Parathyroid adenoma (tissue), 2 donors: ENCODE data around the gene CCDC28A.

Source experiments
- H2AFZ ChIP-seq: fragments of 300-600 bp; sonication (generic); one replicate; pipeline ENCODE4 v1.7.0; 2017; ENCODE audit warnings: antibody characterized with exemption, mild to moderate bottlenecking
- H3K27ac ChIP-seq: fragments of 300-600 bp; sonication (generic); one replicate; pipeline ENCODE4 v1.7.0; 2017
- H3K27me3 ChIP-seq: fragments of 300-600 bp; sonication (generic); one replicate; pipeline ENCODE4 v1.7.0; 2017; ENCODE audit warnings: low read length; ENCODE audit not compliant: control insufficient read depth, insufficient read depth
- H3K36me3 ChIP-seq: fragments of 300-600 bp; sonication (generic); one replicate; pipeline ENCODE4 v1.7.0; 2017; ENCODE audit warnings: low read length; ENCODE audit not compliant: control insufficient read depth, insufficient read depth
- H3K4me1 ChIP-seq: fragments of 300-600 bp; sonication (generic); one replicate; pipeline ENCODE4 v1.7.0; 2017; ENCODE audit warnings: control low read depth
- H3K4me2 ChIP-seq: fragments of 300-600 bp; sonication (generic); one replicate; pipeline ENCODE4 v1.7.0; 2017; ENCODE audit warnings: low read length
- H3K4me3 ChIP-seq: fragments of 300-600 bp; sonication (generic); one replicate; pipeline ENCODE4 v1.7.0; 2017; ENCODE audit warnings: low read depth, low read length
- H3K79me2 ChIP-seq: fragments of 300-600 bp; sonication (generic); one replicate; pipeline ENCODE4 v1.7.0; 2017; ENCODE audit warnings: control low read depth
- H3K9ac ChIP-seq: fragments of 300-600 bp; sonication (generic); one replicate; pipeline ENCODE4 v1.7.0; 2017; ENCODE audit warnings: mild to moderate bottlenecking
- H3K9me3 ChIP-seq: fragments of 300-600 bp; sonication (generic); one replicate; pipeline ENCODE4 v1.7.0; 2017; ENCODE audit warnings: low read length; ENCODE audit not compliant: control insufficient read depth
- TF ChIP-seq, protein P1 (sequence below): fragments of 300-600 bp; sonication (generic); IDR thresholded peaks from one replicate; pipeline ENCODE4 v1.7.0; 2017; ENCODE audit warnings: antibody characterized with exemption, mild to moderate bottlenecking
- donor health status: primary hyperparathyroidism.

CCDC28A gene

DNA sequence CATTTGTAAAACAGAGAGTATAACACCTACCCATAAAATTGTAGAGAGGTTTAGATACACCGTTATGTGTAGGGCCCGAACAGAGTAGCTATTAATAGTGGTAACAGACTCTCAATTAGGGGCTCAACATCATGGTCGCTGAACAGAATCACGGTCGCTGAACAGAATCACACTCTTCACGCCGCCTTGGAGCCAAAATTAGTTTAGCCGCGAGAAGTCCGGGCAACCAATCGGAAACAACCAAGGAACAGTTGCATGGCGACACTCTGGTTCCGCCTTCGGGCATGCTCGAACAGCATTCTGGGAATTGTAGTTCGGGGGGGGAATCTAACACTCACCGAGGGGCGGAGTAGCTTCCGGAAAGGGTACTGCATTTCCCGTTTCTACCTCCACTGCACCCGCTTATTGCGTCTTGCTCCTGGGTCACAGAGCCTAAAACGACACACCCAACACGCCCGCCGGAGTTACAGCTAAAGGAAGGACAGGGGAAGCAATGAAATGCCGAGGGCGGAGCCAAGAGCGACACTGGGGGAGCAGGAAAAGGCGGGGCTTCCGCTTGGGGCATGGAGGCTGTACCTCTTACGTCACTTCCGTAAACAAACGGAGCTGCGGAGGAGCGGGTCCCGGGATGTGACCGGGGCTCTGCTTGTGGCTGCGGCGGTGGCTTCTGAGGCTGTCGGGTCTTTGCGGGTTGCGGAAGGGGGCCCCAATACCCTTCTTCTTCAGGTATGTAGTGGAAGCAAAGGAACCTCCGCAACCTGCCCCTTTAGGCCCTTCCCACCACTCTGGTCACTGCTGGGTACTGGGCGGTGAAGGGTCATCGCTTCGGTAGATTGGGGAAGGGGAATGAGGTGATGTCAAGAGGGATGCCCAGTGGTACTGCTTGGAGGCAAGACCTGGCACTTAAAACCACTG, at the start of gene CCDC28A:
CCDC28A (plus strand) TSS at position 593 of the 915 bp plus-strand sequence. CDS start 2,352 bp downstream, outside the sequence.
- TF ChIP-seq, protein P1, sequence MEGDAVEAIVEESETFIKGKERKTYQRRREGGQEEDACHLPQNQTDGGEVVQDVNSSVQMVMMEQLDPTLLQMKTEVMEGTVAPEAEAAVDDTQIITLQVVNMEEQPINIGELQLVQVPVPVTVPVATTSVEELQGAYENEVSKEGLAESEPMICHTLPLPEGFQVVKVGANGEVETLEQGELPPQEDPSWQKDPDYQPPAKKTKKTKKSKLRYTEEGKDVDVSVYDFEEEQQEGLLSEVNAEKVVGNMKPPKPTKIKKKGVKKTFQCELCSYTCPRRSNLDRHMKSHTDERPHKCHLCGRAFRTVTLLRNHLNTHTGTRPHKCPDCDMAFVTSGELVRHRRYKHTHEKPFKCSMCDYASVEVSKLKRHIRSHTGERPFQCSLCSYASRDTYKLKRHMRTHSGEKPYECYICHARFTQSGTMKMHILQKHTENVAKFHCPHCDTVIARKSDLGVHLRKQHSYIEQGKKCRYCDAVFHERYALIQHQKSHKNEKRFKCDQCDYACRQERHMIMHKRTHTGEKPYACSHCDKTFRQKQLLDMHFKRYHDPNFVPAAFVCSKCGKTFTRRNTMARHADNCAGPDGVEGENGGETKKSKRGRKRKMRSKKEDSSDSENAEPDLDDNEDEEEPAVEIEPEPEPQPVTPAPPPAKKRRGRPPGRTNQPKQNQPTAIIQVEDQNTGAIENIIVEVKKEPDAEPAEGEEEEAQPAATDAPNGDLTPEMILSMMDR: no peak
- peak within 1 kb of the TSS; percentile 54 for H3K4me2 ChIP-seq
- peak within 1 kb of the TSS; percentile 74 for H2AFZ ChIP-seq
- peak within 1 kb of the TSS; percentile 98 for H3K27ac ChIP-seq
- peak within 1 kb of the TSS; percentile 96 for H3K4me3 ChIP-seq
- no peaks in the 10 kb centered on the region for H3K36me3 ChIP-seq
- peaks cover 5% of the 10 kb centered on the region for H3K4me1 ChIP-seq
- peak within 1 kb of the TSS; percentile 62 for H3K9ac ChIP-seq
- no peaks in the 10 kb centered on the region for H3K9me3 ChIP-seq
- no peaks in the 10 kb centered on the region for H3K27me3 ChIP-seq
- peaks cover 8% of the 10 kb centered on the region for H3K79me2 ChIP-seq

DNA sequence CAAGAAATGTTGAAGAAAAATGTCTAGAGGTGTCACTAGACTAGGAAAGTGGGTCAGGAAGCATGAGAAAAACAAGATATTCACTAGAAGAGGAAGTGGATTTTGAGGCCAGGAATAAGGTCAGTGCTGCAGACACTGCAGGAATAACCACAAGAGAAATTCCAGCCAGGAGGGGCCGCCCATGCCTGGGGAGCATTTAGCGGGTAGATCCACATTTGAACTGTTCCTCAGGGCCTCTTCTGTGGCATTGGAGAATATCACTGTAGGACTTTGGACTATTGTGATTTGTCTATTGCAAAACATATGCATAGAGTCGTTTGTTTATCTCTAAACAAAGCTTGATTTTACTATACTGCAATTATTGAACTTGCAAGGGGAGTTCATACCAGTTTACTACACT, 49.6 kb upstream of the CCDC28A start:
- no peak overlapping the region for H3K9ac ChIP-seq
- no peak overlapping the region for H3K4me3 ChIP-seq
- H3K4me2 ChIP-seq: no peak overlapping the region
- no peak overlapping the region for H3K27ac ChIP-seq
- TF ChIP-seq, protein P1: no peak
- H3K9me3 ChIP-seq: no peaks in the 10 kb centered on the region
- no peak overlapping the region for H2AFZ ChIP-seq
- no peaks in the 10 kb centered on the region for H3K27me3 ChIP-seq
- H3K36me3 ChIP-seq: no peaks in the 10 kb centered on the region
- peaks cover 3% of the 10 kb centered on the region for H3K4me1 ChIP-seq
- no peaks in the 10 kb centered on the region for H3K79me2 ChIP-seq

DNA sequence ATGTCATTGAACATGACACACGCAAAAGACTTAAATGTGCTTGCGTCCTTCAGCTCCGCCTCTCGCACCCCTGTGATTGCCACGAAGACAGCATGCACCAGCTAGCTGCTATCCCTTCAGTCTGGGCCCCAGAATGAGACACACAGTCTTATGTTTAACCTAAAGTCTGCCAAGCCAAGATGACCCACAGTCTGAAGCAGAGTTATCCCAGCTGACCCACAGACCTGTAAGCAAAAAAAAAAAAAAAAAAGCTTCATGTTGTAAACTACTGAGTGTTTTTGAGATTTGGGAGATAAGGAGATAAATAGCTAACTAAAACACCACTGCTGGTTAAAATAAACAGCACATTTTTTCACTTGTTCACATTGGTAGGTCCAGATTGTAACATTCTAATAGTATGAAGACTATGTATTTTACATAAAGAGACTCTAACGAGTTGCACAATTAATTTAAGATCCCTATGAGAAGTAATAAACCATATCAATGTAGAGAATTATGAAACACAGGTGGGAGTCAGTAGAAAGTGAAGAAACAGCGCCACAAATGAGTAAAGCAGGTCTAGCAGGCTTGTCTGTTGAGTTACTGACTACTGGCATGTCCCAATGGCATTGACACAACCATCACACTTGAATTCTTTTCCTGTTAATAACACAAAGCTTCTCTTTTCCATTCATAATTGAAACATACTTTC, 47.4 kb upstream of the CCDC28A start:
- Histone ChIP-seq H3K27me3 (no peaks in the 10 kb centered on the region), H3K27ac (no peak overlapping the region), H3K9me3 (no peaks in the 10 kb centered on the region), H3K36me3 (no peaks in the 10 kb centered on the region), H3K4me1 (peaks cover 3% of the 10 kb centered on the region), H3K4me2 (no peak overlapping the region), H3K79me2 (no peaks in the 10 kb centered on the region), H3K4me3 (no peak overlapping the region), H3K9ac (no peak overlapping the region), H2AFZ (no peak overlapping the region)
- TF ChIP-seq, protein P1: no peak

DNA sequence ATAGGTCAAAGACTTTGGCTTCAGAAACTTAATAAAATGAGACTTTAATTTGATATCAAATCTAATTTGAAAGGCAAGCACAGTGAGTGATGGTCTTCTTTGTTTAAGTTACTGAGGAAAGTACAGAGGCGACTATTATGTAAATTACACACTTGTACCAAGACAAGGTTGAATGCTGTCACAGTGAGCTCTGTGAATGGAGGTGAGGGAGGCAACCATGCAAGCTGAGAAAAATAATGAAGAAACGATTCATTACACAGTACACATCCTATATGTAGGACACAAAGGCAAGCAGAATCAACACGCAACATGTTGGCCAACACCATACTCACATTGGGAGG, 46.8 kb upstream of the CCDC28A start:
- Histone ChIP-seq H3K27ac (no peak overlapping the region), H3K79me2 (no peaks in the 10 kb centered on the region), H3K4me2 (no peak overlapping the region), H3K9me3 (no peaks in the 10 kb centered on the region), H3K36me3 (no peaks in the 10 kb centered on the region), H3K9ac (no peak overlapping the region), H3K27me3 (no peaks in the 10 kb centered on the region), H2AFZ (no peak overlapping the region), H3K4me3 (no peak overlapping the region), H3K4me1 (peaks cover 3% of the 10 kb centered on the region)
- TF ChIP-seq, protein P1: no peak
